Measurements from ENCODE around the gene LSMEM2.

DNA sequence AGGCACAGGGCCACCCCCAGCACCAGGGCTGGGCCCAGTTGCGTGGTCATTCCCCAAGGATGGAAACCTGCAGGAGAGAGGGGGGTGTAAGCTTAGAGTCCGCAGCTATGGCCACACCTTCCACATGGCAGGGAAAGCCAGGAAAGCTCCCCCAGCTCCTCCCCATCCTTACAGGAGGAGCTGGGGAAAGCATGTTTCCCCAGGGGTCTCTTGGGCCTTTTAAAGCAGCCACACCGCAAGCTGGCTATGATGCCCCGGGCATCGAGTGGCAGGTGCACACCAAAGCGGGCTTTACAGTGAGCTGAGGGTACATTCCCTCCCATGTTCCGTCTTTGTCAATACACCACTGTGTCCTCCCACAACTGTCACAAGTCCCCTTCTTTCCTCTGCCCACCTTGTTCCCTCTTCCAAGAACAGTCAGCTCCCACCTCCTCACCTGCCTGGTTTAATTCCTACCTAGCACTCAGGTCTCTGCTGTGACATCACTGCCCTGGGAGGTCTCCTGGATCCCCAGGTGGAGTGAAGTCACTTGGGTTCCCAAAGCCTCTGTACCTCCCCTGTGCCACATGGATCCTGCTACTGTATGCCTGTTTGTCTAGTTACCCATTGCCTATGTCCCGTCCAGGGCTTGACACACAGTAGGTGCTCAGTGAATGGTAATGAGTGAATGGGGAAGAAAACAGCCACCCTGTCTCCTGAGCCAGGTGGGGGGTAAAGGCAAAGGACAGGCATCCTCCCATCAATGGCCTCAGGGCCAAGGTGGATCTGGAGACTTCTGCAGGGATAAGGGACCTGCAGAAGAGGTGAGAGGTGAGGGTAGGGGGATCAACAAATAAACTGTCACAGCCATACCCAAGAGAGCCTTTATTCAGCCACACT is 16.9 kb downstream of the LSMEM2 start:
- TF ChIP-seq POLR2AphosphoS5 (IDR thresholded peaks at IDR 0.05; ENCODE audit: low read depth) (no peak), EZH2 (IDR thresholded peaks at IDR 0.05; ENCODE audit: low read depth, unreplicated experiment) (no peak), EZH2phosphoT487 (IDR thresholded peaks at IDR 0.05; ENCODE audit: unreplicated experiment) (no peak), CREB1 (CRISPR knock-in tag; IDR thresholded peaks at IDR 0.05; ENCODE audit: low read depth) (no peak)
- TF ChIP-seq, protein P1, sequence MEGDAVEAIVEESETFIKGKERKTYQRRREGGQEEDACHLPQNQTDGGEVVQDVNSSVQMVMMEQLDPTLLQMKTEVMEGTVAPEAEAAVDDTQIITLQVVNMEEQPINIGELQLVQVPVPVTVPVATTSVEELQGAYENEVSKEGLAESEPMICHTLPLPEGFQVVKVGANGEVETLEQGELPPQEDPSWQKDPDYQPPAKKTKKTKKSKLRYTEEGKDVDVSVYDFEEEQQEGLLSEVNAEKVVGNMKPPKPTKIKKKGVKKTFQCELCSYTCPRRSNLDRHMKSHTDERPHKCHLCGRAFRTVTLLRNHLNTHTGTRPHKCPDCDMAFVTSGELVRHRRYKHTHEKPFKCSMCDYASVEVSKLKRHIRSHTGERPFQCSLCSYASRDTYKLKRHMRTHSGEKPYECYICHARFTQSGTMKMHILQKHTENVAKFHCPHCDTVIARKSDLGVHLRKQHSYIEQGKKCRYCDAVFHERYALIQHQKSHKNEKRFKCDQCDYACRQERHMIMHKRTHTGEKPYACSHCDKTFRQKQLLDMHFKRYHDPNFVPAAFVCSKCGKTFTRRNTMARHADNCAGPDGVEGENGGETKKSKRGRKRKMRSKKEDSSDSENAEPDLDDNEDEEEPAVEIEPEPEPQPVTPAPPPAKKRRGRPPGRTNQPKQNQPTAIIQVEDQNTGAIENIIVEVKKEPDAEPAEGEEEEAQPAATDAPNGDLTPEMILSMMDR (conservative IDR thresholded peaks at IDR 0.05; ENCODE audit: low read depth in 2 of 2) = no peak
- TF ChIP-seq, protein P2, sequence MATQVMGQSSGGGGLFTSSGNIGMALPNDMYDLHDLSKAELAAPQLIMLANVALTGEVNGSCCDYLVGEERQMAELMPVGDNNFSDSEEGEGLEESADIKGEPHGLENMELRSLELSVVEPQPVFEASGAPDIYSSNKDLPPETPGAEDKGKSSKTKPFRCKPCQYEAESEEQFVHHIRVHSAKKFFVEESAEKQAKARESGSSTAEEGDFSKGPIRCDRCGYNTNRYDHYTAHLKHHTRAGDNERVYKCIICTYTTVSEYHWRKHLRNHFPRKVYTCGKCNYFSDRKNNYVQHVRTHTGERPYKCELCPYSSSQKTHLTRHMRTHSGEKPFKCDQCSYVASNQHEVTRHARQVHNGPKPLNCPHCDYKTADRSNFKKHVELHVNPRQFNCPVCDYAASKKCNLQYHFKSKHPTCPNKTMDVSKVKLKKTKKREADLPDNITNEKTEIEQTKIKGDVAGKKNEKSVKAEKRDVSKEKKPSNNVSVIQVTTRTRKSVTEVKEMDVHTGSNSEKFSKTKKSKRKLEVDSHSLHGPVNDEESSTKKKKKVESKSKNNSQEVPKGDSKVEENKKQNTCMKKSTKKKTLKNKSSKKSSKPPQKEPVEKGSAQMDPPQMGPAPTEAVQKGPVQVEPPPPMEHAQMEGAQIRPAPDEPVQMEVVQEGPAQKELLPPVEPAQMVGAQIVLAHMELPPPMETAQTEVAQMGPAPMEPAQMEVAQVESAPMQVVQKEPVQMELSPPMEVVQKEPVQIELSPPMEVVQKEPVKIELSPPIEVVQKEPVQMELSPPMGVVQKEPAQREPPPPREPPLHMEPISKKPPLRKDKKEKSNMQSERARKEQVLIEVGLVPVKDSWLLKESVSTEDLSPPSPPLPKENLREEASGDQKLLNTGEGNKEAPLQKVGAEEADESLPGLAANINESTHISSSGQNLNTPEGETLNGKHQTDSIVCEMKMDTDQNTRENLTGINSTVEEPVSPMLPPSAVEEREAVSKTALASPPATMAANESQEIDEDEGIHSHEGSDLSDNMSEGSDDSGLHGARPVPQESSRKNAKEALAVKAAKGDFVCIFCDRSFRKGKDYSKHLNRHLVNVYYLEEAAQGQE (IDR thresholded peaks at IDR 0.05; ENCODE audit: unreplicated experiment) = no peak
- TF ChIP-seq, protein P3, sequence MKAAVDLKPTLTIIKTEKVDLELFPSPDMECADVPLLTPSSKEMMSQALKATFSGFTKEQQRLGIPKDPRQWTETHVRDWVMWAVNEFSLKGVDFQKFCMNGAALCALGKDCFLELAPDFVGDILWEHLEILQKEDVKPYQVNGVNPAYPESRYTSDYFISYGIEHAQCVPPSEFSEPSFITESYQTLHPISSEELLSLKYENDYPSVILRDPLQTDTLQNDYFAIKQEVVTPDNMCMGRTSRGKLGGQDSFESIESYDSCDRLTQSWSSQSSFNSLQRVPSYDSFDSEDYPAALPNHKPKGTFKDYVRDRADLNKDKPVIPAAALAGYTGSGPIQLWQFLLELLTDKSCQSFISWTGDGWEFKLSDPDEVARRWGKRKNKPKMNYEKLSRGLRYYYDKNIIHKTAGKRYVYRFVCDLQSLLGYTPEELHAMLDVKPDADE (IDR thresholded peaks at IDR 0.05) = no peak

All from GM23338 (cell line).